ENCODE results near the gene GNL1.
A peak's percentile ranks its signal among the peaks of the same experiment; 100 is the strongest.

Gene GNL1

GRCh38 chr6:30568245-30568644, 12.0 kb upstream of the GNL1 start:
- DNase-seq (ENCODE audit: low read depth) = no peak

- DNase-seq (ENCODE audit: low read depth) = no peak
These were observed 9.5 kb upstream of the GNL1 start for GRCh38 chr6:30565772-30566171.

- no peak for DNase-seq (ENCODE audit: low read depth)
These were observed 7.8 kb upstream of the GNL1 start for GRCh38 chr6:30564114-30564513.

GRCh38 chr6:30562470-30563425, 6.5 kb upstream of the GNL1 start:
- DNase-seq (ENCODE audit: low read depth) = no peak

- DNase-seq (ENCODE audit: low read depth) = no peak
These were observed 4.6 kb upstream of the GNL1 start for GRCh38 chr6:30560930-30561329.

- DNase-seq (ENCODE audit: low read depth) = no peak
These were observed 1.3 kb upstream of the GNL1 start for GRCh38 chr6:30557683-30557981.

GRCh38 chr6:30556906-30557682, 805 bp upstream of the GNL1 start, which contains the start of gene PRR3:
PRR3 (plus strand) TSS chr6:30557295; CDS start chr6:30557345, 50 bp downstream.
- peak; percentile 79 for DNase-seq (ENCODE audit: low read depth)

- DNase-seq (ENCODE audit: low read depth) = no peak
These were observed 548 bp downstream of the GNL1 start for GRCh38 chr6:30555816-30556065.

GRCh38 chr6:30554962-30555815, 1.1 kb downstream of the GNL1 start:
- DNase-seq (ENCODE audit: low read depth) = no peak

- no peak for DNase-seq (ENCODE audit: low read depth)
These were observed 1.9 kb downstream of the GNL1 start for GRCh38 chr6:30554404-30554803.

GRCh38 chr6:30548375-30548774, 7.9 kb downstream of the GNL1 start:
- DNase-seq (ENCODE audit: low read depth) = no peak

- no peak for DNase-seq (ENCODE audit: low read depth)
These were observed 8.8 kb downstream of the GNL1 start for GRCh38 chr6:30547454-30547853.

GRCh38 chr6:30544666-30545272, 11.5 kb downstream of the GNL1 start:
- no peak for DNase-seq (ENCODE audit: low read depth)

- DNase-seq (ENCODE audit: low read depth) = no peak
These were observed 12.5 kb downstream of the GNL1 start for GRCh38 chr6:30543821-30544220.

GRCh38 chr6:30542915-30543314, 13.4 kb downstream of the GNL1 start:
- DNase-seq (ENCODE audit: low read depth) = no peak

- no peak for DNase-seq (ENCODE audit: low read depth)
These were observed 13.9 kb downstream of the GNL1 start for GRCh38 chr6:30542404-30542725.

GRCh38 chr6:30541515-30542403, 14.5 kb downstream of the GNL1 start:
- DNase-seq (ENCODE audit: low read depth) = peak; percentile 71

- no peak for DNase-seq (ENCODE audit: low read depth)
These were observed 18.4 kb downstream of the GNL1 start for GRCh38 chr6:30537931-30538330.

GRCh38 chr6:30533460-30534294, 22.6 kb downstream of the GNL1 start:
- DNase-seq (ENCODE audit: low read depth) = no peak

GRCh38 chr6:30530014-30530413, 26.3 kb downstream of the GNL1 start:
- DNase-seq (ENCODE audit: low read depth) = no peak
